GM19240 (cell line): Measurements from ENCODE around the gene CHD5.

ENCODE experiments used
- DNase-seq: peaks from one replicate; pipeline ENCODE4 v3.0.0; 2011; ENCODE audit warnings: low spot score; ENCODE audit not compliant: insufficient read length

Gene CHD5

GRCh38 chr1:6100861-6101783, 79.0 kb downstream of the CHD5 start:
- no peak for DNase-seq

GRCh38 chr1:6099787-6100765, 80.0 kb downstream of the CHD5 start:
- DNase-seq: no peak

GRCh38 chr1:6099297-6099696, 80.8 kb downstream of the CHD5 start:
- DNase-seq: no peak

- no peak for DNase-seq
Measured at GRCh38 chr1:6098303-6099215, 81.6 kb downstream of the CHD5 start.

- no peak for DNase-seq
Measured at GRCh38 chr1:6097824-6098223, 82.3 kb downstream of the CHD5 start.

GRCh38 chr1:6097117-6097595, 83.0 kb downstream of the CHD5 start:
- DNase-seq: no peak

- no peak for DNase-seq
Measured at GRCh38 chr1:6096243-6097116, 83.6 kb downstream of the CHD5 start.

- DNase-seq: no peak
Measured at GRCh38 chr1:6095511-6096242, 84.4 kb downstream of the CHD5 start.

GRCh38 chr1:6094801-6095505, 85.2 kb downstream of the CHD5 start:
- DNase-seq: no peak

- no peak for DNase-seq
Measured at GRCh38 chr1:6094246-6094645, 85.9 kb downstream of the CHD5 start.

GRCh38 chr1:6093611-6094010, 86.5 kb downstream of the CHD5 start:
- no peak for DNase-seq

- DNase-seq: no peak
Measured at GRCh38 chr1:6093071-6093470, 87.0 kb downstream of the CHD5 start.

GRCh38 chr1:6092211-6092610, 87.9 kb downstream of the CHD5 start:
- DNase-seq: no peak

GRCh38 chr1:6091823-6092109, 88.4 kb downstream of the CHD5 start:
- DNase-seq: no peak

GRCh38 chr1:6090996-6091822, 88.9 kb downstream of the CHD5 start:
- DNase-seq: no peak

GRCh38 chr1:6090288-6090687, 89.8 kb downstream of the CHD5 start:
- DNase-seq: no peak

- no peak for DNase-seq
Measured at GRCh38 chr1:6088956-6089355, 91.2 kb downstream of the CHD5 start.

GRCh38 chr1:6087958-6088357, 92.2 kb downstream of the CHD5 start:
- DNase-seq: no peak
